HG03460 (cell line): ENCODE data around the gene TRPM2.
"Not testable (repeated sequence)": the region's sequence is repeated elsewhere in the genome, so short reads cannot be mapped to it uniquely, and the experiment has no call there.

Experiments used
- ATAC-seq: cut with Tn5 transposase; IDR thresholded peaks from one replicate; pipeline ENCODE4 v1.9.1; 2021; ENCODE audit not compliant: unreplicated experiment

TRPM2 gene

GRCh38 chr21:44405948-44406872, 52.8 kb downstream of the TRPM2 start:
- ATAC-seq, result no peak

- no peak for ATAC-seq
These were observed 53.5 kb downstream of the TRPM2 start for GRCh38 chr21:44406953-44407352.

- ATAC-seq, result no peak
These were observed 54.1 kb downstream of the TRPM2 start for GRCh38 chr21:44407493-44407892.

DNA sequence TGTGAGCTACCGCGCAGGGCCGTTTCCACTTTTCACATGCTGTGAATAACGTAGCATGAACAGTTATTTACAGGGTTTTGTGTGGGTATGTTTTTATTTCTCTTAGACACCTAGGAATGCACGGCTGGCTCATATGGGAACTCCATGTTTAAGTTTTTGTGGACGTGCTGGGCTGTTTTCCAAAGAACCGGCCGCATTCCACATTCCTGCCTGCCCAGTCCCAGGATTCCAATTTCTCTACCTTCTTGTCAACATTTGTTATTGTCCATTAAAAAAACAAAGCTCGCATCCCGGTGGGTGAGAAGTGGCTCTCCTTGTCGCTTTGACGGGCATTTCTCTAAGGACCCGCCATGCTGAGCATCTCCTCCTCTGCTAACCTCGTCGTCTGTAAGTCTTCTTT, 54.8 kb downstream of the TRPM2 start:
- ATAC-seq, result no peak

GRCh38 chr21:44413566-44414290, 60.3 kb downstream of the TRPM2 start:
- ATAC-seq, result no peak

DNA sequence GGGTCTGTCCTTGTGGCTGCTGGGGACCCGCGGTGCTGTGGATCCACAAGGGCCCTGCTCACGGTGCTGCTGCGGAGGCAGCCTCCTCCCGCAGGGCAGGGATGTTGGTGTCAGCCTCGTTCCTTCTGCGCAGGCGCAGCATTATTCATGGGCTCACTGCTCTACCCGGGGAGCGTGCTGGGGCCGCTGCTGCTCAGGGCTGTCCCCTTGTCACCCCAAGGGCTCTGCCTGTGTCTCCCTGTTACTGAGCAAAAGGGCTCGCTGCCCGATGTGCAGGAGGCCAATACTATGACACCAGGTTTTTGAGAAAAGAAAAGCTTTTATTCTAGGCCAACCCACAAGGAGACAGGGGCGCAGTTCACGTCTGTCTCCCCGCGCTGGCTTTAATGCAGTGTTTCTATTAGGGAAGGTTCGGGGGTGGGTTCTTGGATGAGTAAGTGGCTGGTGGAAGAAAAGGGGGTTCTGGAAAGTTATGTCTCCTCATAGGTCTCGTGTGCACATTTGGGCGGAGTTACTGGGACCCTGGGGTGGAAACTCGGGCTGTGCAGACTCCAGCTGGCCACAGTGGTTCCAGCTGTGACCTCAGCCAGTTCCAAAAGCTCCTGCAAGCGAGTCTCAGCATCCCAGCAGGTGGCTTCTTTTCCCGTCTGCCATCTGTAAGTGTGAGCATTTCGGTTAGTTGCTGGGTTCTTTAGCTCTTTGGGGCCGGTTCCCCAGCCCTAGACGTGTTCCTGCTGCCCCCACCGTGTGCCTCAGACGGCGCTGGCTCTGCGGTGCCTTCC, 61.1 kb downstream of the TRPM2 start:
- ATAC-seq, result no peak

DNA sequence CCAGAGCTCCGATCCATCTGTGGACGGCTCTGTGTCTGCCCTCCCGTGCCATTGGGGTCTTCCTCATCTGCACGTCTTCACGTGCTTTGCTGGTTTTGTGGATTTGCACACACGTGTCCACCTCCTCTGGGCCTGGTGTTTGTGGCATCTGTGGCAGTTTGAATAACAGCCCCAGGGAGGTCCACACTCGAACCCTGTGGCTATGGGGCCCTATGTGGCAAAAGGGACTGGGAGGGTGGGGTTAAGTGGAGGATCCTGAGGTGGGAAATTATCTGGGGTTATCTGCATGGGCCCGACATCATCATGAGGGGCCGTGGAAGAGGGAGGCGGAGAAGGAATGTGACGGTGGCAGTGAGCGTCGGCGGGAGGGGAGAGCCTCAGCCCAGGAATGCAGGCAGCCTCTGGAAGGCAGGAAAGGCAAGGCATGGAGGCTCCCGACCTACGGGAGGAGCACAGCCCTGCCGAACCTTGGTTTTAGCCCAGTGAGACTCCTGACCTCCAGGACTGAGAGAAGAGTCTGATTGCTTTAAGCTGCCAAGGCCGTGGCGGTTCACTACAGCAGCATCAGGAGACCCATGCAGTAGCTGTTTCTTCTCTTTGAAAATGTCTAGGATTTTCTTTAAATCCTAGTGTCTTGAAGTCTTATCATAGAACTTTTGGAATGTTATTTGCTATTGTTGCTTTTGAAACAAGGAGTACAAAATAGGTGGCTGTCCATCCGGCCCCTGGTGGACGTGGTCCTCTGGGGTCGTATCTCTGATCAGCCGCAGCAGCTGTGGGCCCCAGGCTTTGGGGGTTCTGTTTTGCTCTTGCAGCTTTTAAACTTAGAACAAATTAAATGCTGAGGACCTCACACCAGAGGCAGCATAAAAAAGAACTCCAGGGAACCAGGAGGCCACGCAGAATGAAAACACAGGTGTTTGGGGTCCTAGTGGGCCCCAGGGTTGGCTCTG, 61.9 kb downstream of the TRPM2 start:
- no peak for ATAC-seq

- ATAC-seq, result no peak
These were observed 62.8 kb downstream of the TRPM2 start for GRCh38 chr21:44416193-44416592.

GRCh38 chr21:44417621-44418107, 64.2 kb downstream of the TRPM2 start:
- not testable (repeated sequence) for ATAC-seq

DNA sequence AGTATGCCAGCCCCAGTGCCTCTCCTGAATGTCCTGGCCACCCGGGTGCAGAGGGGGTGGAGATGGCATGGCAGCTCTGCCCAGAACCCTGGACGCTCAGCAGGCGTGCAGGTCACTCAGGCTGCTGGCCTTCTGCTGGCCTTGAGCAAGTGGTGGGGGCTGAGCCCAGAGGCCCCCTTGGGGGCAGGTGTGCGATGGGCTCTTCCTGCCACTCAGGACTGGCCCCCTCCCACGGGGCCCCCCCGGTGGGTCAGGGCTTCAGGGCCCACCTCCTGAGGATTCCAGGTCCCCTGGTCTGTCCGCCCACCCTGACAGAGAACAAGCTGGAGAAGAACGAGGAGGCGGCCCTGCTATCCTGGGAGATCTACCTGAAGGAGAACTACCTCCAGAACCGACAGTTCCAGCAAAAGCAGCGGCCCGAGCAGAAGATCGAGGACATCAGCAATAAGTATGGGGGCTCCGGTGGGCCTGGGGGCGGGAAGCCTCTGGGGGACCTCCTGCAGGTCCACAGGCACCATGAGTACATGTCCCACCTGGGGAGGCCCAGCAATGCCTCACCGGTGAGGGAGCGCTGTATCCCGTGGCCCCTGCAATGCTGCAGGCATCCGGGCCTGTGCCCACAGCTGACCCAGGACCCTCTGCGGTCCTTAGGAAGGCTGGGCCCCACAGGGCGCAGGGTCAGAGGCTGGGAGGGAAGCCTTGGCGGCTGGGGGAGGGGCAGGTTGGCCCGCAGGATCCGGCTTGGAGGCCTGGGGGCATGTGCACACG, 64.9 kb downstream of the TRPM2 start:
- no peak for ATAC-seq

GRCh38 chr21:44418876-44419230, 65.4 kb downstream of the TRPM2 start:
- no peak for ATAC-seq

DNA sequence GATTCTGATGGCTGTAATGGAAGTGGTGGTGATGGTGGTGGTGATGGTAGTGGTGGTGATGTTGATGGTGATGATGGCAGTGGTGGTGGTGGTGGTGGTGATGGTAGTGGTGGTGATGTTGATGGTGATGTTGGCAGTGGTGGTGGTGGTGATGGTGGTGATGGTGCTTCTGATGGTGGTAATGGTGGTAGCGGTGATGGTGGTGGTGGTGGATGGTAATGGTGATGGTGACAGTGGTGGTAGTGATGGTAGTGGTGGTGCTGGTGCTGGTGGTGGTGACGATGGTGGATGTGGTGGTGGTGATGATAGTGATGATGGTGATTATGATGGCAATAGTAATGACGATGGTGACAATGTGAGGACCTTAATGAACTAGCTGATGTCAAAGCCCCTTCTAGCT, 66.3 kb downstream of the TRPM2 start:
- ATAC-seq, result no peak

GRCh38 chr21:44420416-44421205, 67.2 kb downstream of the TRPM2 start:
- no peak for ATAC-seq

- no peak for ATAC-seq
These were observed 68.8 kb downstream of the TRPM2 start for GRCh38 chr21:44421901-44422840.

- no peak for ATAC-seq
These were observed 69.9 kb downstream of the TRPM2 start for GRCh38 chr21:44423312-44423821.

DNA sequence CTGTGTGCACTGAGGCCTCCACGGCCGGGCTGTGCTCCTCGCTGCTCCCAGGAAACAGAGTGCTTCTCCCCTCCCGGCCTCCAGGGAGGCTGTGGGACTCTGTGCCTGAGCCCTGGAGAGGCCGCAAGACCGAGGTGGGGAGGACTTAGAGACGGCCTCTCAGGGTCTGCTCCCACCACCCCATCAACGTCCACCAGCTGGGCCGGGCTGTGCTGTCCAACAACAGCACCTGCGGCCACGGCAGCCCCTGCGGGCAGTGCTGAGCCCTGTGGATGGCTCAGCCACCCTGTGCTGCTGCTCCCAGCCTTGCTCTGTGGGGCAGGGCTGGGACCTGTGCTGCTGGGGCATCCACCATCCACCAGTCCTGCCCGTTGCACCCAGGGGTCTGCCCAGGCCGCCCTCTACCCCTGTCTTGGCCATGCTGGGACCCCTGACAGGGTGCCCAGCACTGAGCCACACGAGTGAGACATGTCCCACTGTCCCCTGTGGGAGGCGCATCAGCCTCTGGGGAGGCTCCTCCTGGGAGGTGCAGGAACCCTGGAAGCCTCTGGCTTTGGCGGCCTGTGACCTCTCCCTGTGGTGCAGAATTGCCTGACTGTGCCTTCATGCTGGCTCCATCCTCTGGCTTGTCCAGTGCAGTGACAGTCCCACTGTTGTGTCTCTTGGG, 70.7 kb downstream of the TRPM2 start:
- no peak for ATAC-seq
